ENCODE measurements around the gene MT2A.

MT2A gene

GRCh38 chr16:56637814-56638750 is 29.7 kb downstream of the MT2A start, which contains the start of gene MT1A:
Gene MT1A (plus strand): TSS chr16:56638666. CDS start chr16:56638739, 73 bp downstream.
- DNase-seq (ENCODE audit: low read depth in 3 of 3) = no peak

- DNase-seq (ENCODE audit: low read depth in 3 of 3) = no peak
These were observed 30.7 kb downstream of the MT2A start for GRCh38 chr16:56639045-56639444.

- no peak for DNase-seq (ENCODE audit: low read depth in 3 of 3)
These were observed 31.7 kb downstream of the MT2A start for GRCh38 chr16:56640076-56640475.

- DNase-seq (ENCODE audit: low read depth in 3 of 3) = no peak
These were observed 32.8 kb downstream of the MT2A start for GRCh38 chr16:56641166-56641565.

GRCh38 chr16:56643080-56643778 is 34.8 kb downstream of the MT2A start:
- peak; percentile 51 to 77 (median 53) for DNase-seq (ENCODE audit: low read depth in 3 of 3)

GRCh38 chr16:56643833-56644232 is 35.4 kb downstream of the MT2A start:
- DNase-seq (ENCODE audit: low read depth in 3 of 3) = no peak

- DNase-seq (ENCODE audit: low read depth in 3 of 3) = no peak
These were observed 36.9 kb downstream of the MT2A start for GRCh38 chr16:56645311-56645710.

GRCh38 chr16:56645838-56646237 is 37.5 kb downstream of the MT2A start:
- DNase-seq (ENCODE audit: low read depth in 3 of 3) = no peak

- DNase-seq (ENCODE audit: low read depth in 3 of 3) = no peak
These were observed 39.5 kb downstream of the MT2A start for GRCh38 chr16:56647641-56648431.

- no peak for DNase-seq (ENCODE audit: low read depth in 3 of 3)
These were observed 40.9 kb downstream of the MT2A start for GRCh38 chr16:56649271-56649670.

- DNase-seq (ENCODE audit: low read depth in 3 of 3) = no peak
These were observed 41.4 kb downstream of the MT2A start for GRCh38 chr16:56649820-56650219.

- no peak for DNase-seq (ENCODE audit: low read depth in 3 of 3)
These were observed 43.2 kb downstream of the MT2A start, which contains the start of gene MT1B for GRCh38 chr16:56651586-56651985. Gene MT1B (plus strand): TSS chr16:56651886. CDS start chr16:56651954, 68 bp downstream.

GRCh38 chr16:56652600-56652999 is 44.2 kb downstream of the MT2A start:
- no peak for DNase-seq (ENCODE audit: low read depth in 3 of 3)

- no peak for DNase-seq (ENCODE audit: low read depth in 3 of 3)
These were observed 44.8 kb downstream of the MT2A start for GRCh38 chr16:56653218-56653617.

- DNase-seq (ENCODE audit: low read depth in 3 of 3) = peak; percentile 50 to 81 (median 52)
These were observed 49.4 kb downstream of the MT2A start, which contains the start of gene MT1F for GRCh38 chr16:56657555-56658326. Gene MT1F (plus strand): TSS chr16:56657959. CDS start chr16:56658059, 100 bp downstream.

GRCh38 chr16:56658327-56658875 is 50.0 kb downstream of the MT2A start:
- no peak for DNase-seq (ENCODE audit: low read depth in 3 of 3)
